PC-9 (cell line): ENCODE measurements around the gene TFIP11. TPM values are rescaled to one million over a fixed set of nuclear protein-coding genes. Genes with fewer than 3 reads are reported as not detected.

Experiments used
- BruUV-seq: library from RNA; stranded (reverse); fragments of 400-500 nt; replicated peaks from 2 replicates; lab custom pipeline; 2021; lab: Mats Ljungman, UMichigan
- CTCF ChIA-PET: fragments of 300-600 bp; sonication (Branson Sonifier 250); formaldehyde crosslinking; loops from one replicate; lab custom pipeline; 2022; ENCODE audit warnings: antibody characterized with exemption; lab: Charles Lee
- POLR2A ChIA-PET: fragments of 300-600 bp; sonication (Branson Sonifier 250); formaldehyde crosslinking; loops from one replicate; lab custom pipeline; 2022; ENCODE audit warnings: antibody characterized with exemption; ENCODE audit not compliant: unreplicated experiment; lab: Charles Lee
- DNase-seq, 2 experiments: peaks; one replicate each; pipeline versions ENCODE4 v3.0.0 to v3.0.0-alpha.2; 2015 to 2022; ENCODE audit warnings: mixed read lengths in 1 of 2
- H2AFZ ChIP-seq: fragments of 200-600 bp; sonication (generic); 2 replicates; pipeline ENCODE4 v1.8.1; 2017; ENCODE audit warnings: antibody characterized with exemption
- H3F3A ChIP-seq: fragments of 200-600 bp; sonication (generic); 2 replicates; pipeline ENCODE4 v1.8.1; 2017; ENCODE audit warnings: antibody characterized with exemption, mild to moderate bottlenecking, low read depth; ENCODE audit not compliant: insufficient read depth
- H3K27ac ChIP-seq: fragments of 200-600 bp; sonication (generic); 2 replicates; pipeline ENCODE4 v1.6.1; 2016; ENCODE audit warnings: mixed run types
- H3K27me3 ChIP-seq: fragments of 200-600 bp; sonication (generic); 2 replicates; pipeline ENCODE4 v1.6.1; 2016; ENCODE audit warnings: low read depth, mixed run types; ENCODE audit not compliant: insufficient read depth
- H3K36me3 ChIP-seq: fragments of 200-600 bp; sonication (generic); 2 replicates; pipeline ENCODE4 v1.6.1; 2016; ENCODE audit warnings: low read depth, mixed run types
- H3K4me1 ChIP-seq: fragments of 200-600 bp; sonication (generic); replicated peaks from 2 replicates; pipeline ENCODE4 v1.6.1; 2016; ENCODE audit warnings: mixed run types; ENCODE audit not compliant: insufficient read depth
- H3K4me2 ChIP-seq: fragments of 200-600 bp; sonication (generic); 2 replicates; pipeline ENCODE4 v1.6.1; 2017; ENCODE audit warnings: mixed run types
- H3K4me3 ChIP-seq: fragments of 200-600 bp; sonication (generic); 2 replicates; pipeline ENCODE4 v1.6.1; 2016; ENCODE audit warnings: mixed run types
- H3K79me2 ChIP-seq: fragments of 200-600 bp; sonication (generic); 2 replicates; pipeline ENCODE4 v1.6.1; 2017; ENCODE audit warnings: low read depth, mixed run types
- H3K9me2 ChIP-seq: fragments of 200-600 bp; sonication (generic); 2 replicates; pipeline ENCODE4 v1.8.1; 2017; ENCODE audit warnings: mild to moderate bottlenecking; ENCODE audit not compliant: insufficient read depth
- H3K9me3 ChIP-seq: fragments of 200-600 bp; sonication (generic); 2 replicates; pipeline ENCODE4 v1.8.1; 2016; ENCODE audit warnings: low read depth; ENCODE audit not compliant: insufficient read depth
- H4K20me1 ChIP-seq: fragments of 200-600 bp; sonication (generic); 2 replicates; pipeline ENCODE4 v1.8.1; 2017; ENCODE audit not compliant: insufficient read depth
- EZH2 ChIP-seq: fragments of 200-600 bp; sonication (generic); IDR thresholded peaks from 2 replicates; pipeline ENCODE4 v1.8.0; 2017; ENCODE audit warnings: antibody characterized with exemption, low read depth
- intact Hi-C: fragments of 100-400 bp; cut with micrococcal nuclease; formaldehyde crosslinking; loops from one replicate; pipeline ENCODE4 v1.10.0; 2022; ENCODE audit not compliant: unreplicated experiment
- total RNA-seq: library from RNA; stranded (reverse); gene quantifications from 2 replicates; pipeline ENCODE4 v1.2.3, GENCODE V29; 2021
- TF ChIP-seq, protein P1 (sequence below): fragments of 200-600 bp; sonication (generic); conservative IDR thresholded peaks from 2 replicates; pipeline ENCODE4 v1.6.1; 2017; ENCODE audit warnings: mixed run types, antibody characterized with exemption, mild to moderate bottlenecking, moderate library complexity

TFIP11 gene
- total RNA-seq, 1 experiment from 2014 or later = 17.3 TPM

DNA sequence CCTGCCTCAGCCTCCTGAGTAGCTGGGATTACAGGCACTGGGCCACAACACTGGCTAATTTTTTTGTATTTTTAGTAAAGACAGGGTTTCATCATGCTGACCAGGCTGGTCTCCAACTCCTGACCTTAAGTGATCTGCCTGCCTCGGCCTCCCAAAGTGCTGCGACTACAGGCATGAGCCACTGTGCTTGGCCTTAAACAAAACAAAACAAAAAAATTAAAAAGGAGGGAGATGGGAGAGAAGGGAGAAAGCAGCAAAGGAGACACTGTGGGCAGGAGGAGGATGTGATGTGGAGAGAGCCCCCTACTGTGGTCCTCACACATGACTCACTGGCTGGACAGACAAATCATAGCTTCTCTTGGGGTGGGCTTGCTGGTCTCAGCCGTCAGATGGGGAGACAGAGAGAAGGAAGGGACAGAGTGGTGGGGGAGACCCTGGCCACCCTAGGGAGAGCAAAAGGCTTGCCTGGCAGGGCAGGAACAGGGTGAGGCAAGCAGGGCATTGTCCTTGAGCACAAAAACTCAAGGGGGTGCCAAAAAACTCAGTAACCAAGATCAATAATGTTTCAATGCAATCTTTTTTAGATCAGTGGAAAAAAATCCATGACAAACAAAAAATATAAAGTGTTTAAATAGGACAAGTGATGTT lies 46.1 kb upstream of the TFIP11 start:
- no peak overlapping the region for H3K4me3 ChIP-seq
- no peaks in the 10 kb centered on the region for H3K9me3 ChIP-seq
- intact Hi-C loops = no loop called here
- BruUV-seq = no TSS peak
- DNase-seq = no peak
- no peaks in the 10 kb centered on the region for H3F3A ChIP-seq
- H3K36me3 ChIP-seq = no peaks in the 10 kb centered on the region
- no peak overlapping the region for H3K27ac ChIP-seq
- H3K4me2 ChIP-seq = no peak overlapping the region
- no peaks in the 10 kb centered on the region for H3K27me3 ChIP-seq
- H3K79me2 ChIP-seq = no peaks in the 10 kb centered on the region
- no peaks in the 10 kb centered on the region for H3K9me2 ChIP-seq
- H4K20me1 ChIP-seq = no peaks in the 10 kb centered on the region
- H2AFZ ChIP-seq = no peak overlapping the region
- POLR2A ChIA-PET = no interaction called here
- TF ChIP-seq EZH2 = no peak
- TF ChIP-seq, protein P1, sequence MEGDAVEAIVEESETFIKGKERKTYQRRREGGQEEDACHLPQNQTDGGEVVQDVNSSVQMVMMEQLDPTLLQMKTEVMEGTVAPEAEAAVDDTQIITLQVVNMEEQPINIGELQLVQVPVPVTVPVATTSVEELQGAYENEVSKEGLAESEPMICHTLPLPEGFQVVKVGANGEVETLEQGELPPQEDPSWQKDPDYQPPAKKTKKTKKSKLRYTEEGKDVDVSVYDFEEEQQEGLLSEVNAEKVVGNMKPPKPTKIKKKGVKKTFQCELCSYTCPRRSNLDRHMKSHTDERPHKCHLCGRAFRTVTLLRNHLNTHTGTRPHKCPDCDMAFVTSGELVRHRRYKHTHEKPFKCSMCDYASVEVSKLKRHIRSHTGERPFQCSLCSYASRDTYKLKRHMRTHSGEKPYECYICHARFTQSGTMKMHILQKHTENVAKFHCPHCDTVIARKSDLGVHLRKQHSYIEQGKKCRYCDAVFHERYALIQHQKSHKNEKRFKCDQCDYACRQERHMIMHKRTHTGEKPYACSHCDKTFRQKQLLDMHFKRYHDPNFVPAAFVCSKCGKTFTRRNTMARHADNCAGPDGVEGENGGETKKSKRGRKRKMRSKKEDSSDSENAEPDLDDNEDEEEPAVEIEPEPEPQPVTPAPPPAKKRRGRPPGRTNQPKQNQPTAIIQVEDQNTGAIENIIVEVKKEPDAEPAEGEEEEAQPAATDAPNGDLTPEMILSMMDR = no peak
- no peaks in the 10 kb centered on the region for H3K4me1 ChIP-seq
- CTCF ChIA-PET = no interaction called here

DNA sequence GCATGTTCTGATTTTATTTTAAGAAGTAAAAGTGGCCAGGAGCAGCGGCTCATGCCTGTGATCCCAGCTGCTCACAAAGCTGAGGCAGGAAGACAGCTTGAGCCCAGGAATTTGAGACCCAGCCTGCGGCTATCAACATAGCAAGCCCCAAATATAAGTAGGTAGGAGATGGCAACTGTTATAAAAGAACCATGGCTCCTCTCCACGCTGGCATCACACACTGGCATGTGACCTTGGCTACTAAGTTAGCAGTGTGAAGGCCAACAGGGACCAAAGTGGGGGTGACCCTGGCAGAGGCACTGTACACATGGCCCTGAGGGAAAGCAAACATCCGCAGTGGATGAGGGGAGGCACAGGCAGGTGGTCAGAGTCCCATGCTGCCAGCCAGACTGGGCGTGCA lies 44.6 kb upstream of the TFIP11 start:
- no TSS peak for BruUV-seq
- no peaks in the 10 kb centered on the region for H3K9me3 ChIP-seq
- no peak overlapping the region for H3K27ac ChIP-seq

DNA sequence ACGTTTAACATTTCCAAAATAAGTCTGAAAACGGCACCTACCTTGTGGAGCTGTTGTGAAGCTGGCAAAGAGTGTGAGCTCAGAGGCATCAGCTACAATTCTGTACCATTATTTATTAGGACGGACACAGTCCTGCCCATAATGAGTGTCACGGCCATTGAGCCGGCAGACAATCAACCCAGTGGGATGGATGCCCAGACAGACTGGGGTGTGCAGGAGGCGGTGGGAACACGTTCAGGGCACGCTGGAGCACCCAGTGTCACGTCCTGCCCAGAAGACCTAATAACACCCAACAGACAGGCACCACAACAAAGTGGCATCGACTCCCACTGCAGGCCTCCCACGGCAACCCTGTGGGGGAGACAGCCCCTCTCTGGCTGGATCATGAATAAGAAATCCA lies 43.2 kb upstream of the TFIP11 start:
- no peaks in the 10 kb centered on the region for H3K9me2 ChIP-seq
- POLR2A ChIA-PET = no interaction called here
- no peak overlapping the region for H3K4me3 ChIP-seq
- TF ChIP-seq EZH2 = no peak
- TF ChIP-seq, protein P1 = no peak
- H3K79me2 ChIP-seq = no peaks in the 10 kb centered on the region
- H3K4me2 ChIP-seq = no peak overlapping the region
- H3K27ac ChIP-seq = no peak overlapping the region
- H3K4me1 ChIP-seq = no peaks in the 10 kb centered on the region
- no peaks in the 10 kb centered on the region for H4K20me1 ChIP-seq
- H3K9me3 ChIP-seq = no peaks in the 10 kb centered on the region
- H3K27me3 ChIP-seq = no peaks in the 10 kb centered on the region
- no TSS peak for BruUV-seq
- H3F3A ChIP-seq = no peaks in the 10 kb centered on the region
- CTCF ChIA-PET = no interaction called here
- intact Hi-C loops = no loop called here
- H2AFZ ChIP-seq = no peak overlapping the region
- no peak for DNase-seq
- no peaks in the 10 kb centered on the region for H3K36me3 ChIP-seq

More for the DNA sequence above, 44.6 kb upstream of the TFIP11 start:
- Histone ChIP-seq H3K36me3 (no peaks in the 10 kb centered on the region), H3K27me3 (no peaks in the 10 kb centered on the region), H4K20me1 (no peaks in the 10 kb centered on the region), H3K79me2 (no peaks in the 10 kb centered on the region), H3K9me2 (no peaks in the 10 kb centered on the region), H3K4me3 (no peak overlapping the region), H2AFZ (no peak overlapping the region), H3K4me1 (no peaks in the 10 kb centered on the region), H3K4me2 (no peak overlapping the region), H3F3A (no peaks in the 10 kb centered on the region)
- CTCF ChIA-PET = no interaction called here
- intact Hi-C loops = no loop called here
- TF ChIP-seq, protein P1 = no peak
- TF ChIP-seq EZH2 = no peak
- no peak for DNase-seq
- POLR2A ChIA-PET = no interaction called here
